Calu3 (cell line): Measurements from ENCODE around the gene RGSL1. TPM values are rescaled to one million over a fixed set of nuclear protein-coding genes. Genes with fewer than 3 reads are reported as not detected.
A peak's percentile ranks its signal among the peaks of the same experiment; 100 is the strongest.

ENCODE experiments used
- BruUV-seq: library from RNA; stranded (reverse); fragments of 400-500 nt; replicated peaks from 2 replicates; lab custom pipeline; 2021; lab: Mats Ljungman, UMichigan
- CTCF ChIA-PET: fragments of 300-600 bp; sonication (Branson Sonifier 250); formaldehyde crosslinking; loops from one replicate; lab custom pipeline; 2022; ENCODE audit warnings: antibody characterized with exemption; lab: Charles Lee
- DNase-seq: peaks from one replicate; pipeline ENCODE4 v3.0.0; 2022
- H3K27ac Mint-ChIP-seq: one replicate; pipeline ENCODE4 v1.8.0; 2022; ENCODE audit warnings: mixed read lengths; ENCODE audit not compliant: unreplicated experiment
- H3K27me3 Mint-ChIP-seq: one replicate; pipeline ENCODE4 v1.8.0; 2022; ENCODE audit warnings: mixed read lengths; ENCODE audit not compliant: unreplicated experiment
- H3K36me3 Mint-ChIP-seq: one replicate; pipeline ENCODE4 v1.8.0; 2022; ENCODE audit warnings: mild to moderate bottlenecking, moderate library complexity, mixed read lengths; ENCODE audit not compliant: insufficient read depth, unreplicated experiment
- H3K4me1 Mint-ChIP-seq: one replicate; pipeline ENCODE4 v1.8.0; 2022; ENCODE audit warnings: mild to moderate bottlenecking, low read depth, mixed read lengths; ENCODE audit not compliant: unreplicated experiment
- H3K4me3 Mint-ChIP-seq: one replicate; pipeline ENCODE4 v1.8.0; 2022; ENCODE audit warnings: mild to moderate bottlenecking, low read depth, moderate library complexity, mixed read lengths; ENCODE audit not compliant: unreplicated experiment
- H3K9me3 Mint-ChIP-seq: one replicate; pipeline ENCODE4 v1.8.0; 2022; ENCODE audit warnings: low read depth, mixed read lengths; ENCODE audit not compliant: unreplicated experiment
- intact Hi-C: fragments of 100-400 bp; cut with micrococcal nuclease; formaldehyde crosslinking; loops from one replicate; pipeline ENCODE4 v1.10.0; 2022; ENCODE audit not compliant: unreplicated experiment
- total RNA-seq: library from RNA; stranded (reverse); gene quantifications from 2 replicates; pipeline ENCODE4 v1.2.3, GENCODE V29; 2022
- TF ChIP-seq, protein P1 (sequence below): fragments of 200-600 bp; IDR thresholded peaks from one replicate; pipeline ENCODE4 v1.8.0; 2022; ENCODE audit warnings: antibody characterized with exemption; ENCODE audit not compliant: unreplicated experiment

Gene RGSL1
- total RNA-seq, 1 experiment from 2014 or later, result not detected

DNA sequence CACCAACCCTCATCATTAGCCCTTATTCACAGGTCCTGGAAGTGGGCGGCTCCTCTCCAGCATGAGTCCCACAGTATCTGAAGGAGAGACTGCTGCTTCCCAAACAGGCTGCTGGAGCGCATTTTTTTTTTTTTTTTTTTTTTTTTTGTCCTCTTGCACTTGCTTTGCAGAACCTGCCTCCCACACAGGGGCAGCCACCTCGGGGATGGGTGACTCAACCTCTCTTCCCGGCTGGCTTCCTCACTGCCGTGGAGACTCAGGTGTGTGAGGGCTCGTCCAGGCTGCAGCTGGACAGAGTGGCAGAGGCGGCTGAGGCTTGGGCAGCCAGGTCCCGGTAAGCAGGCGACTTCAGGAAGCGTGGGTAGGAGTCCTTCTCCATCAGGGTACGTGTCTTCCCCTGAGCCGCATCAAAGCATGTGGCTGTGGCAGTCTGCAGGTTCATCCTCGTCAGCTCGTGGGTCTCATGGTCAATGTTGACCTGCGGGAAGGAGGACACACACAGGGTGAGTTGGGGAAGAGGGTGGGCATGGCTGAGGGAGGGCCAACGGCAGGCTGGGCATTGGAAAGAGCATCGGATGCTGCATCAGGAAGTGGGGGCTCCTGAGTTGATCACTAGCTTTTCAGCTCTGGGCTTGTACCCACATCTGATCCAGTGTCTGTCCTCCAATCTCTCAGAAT lies 150.2 kb downstream of the RGSL1 start:
- Mint-ChIP-seq H3K4me1 (no peaks in the 10 kb centered on the region), H3K9me3 (no peaks in the 10 kb centered on the region), H3K27ac (no peak overlapping the region), H3K36me3 (peaks cover 15% of the 10 kb centered on the region), H3K4me3 (no peak overlapping the region), H3K27me3 (peaks cover 21% of the 10 kb centered on the region)
- CTCF ChIA-PET, result interaction anchor here (14.5 kb wide), 1 partner anchor 184 kb away, joined by 226 read pairs; no protein-coding TSS in a partner anchor
- TF ChIP-seq, protein P1, sequence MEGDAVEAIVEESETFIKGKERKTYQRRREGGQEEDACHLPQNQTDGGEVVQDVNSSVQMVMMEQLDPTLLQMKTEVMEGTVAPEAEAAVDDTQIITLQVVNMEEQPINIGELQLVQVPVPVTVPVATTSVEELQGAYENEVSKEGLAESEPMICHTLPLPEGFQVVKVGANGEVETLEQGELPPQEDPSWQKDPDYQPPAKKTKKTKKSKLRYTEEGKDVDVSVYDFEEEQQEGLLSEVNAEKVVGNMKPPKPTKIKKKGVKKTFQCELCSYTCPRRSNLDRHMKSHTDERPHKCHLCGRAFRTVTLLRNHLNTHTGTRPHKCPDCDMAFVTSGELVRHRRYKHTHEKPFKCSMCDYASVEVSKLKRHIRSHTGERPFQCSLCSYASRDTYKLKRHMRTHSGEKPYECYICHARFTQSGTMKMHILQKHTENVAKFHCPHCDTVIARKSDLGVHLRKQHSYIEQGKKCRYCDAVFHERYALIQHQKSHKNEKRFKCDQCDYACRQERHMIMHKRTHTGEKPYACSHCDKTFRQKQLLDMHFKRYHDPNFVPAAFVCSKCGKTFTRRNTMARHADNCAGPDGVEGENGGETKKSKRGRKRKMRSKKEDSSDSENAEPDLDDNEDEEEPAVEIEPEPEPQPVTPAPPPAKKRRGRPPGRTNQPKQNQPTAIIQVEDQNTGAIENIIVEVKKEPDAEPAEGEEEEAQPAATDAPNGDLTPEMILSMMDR, result no peak
- BruUV-seq, result no TSS peak
- DNase-seq, result no peak
- intact Hi-C loops, result no loop called here

DNA sequence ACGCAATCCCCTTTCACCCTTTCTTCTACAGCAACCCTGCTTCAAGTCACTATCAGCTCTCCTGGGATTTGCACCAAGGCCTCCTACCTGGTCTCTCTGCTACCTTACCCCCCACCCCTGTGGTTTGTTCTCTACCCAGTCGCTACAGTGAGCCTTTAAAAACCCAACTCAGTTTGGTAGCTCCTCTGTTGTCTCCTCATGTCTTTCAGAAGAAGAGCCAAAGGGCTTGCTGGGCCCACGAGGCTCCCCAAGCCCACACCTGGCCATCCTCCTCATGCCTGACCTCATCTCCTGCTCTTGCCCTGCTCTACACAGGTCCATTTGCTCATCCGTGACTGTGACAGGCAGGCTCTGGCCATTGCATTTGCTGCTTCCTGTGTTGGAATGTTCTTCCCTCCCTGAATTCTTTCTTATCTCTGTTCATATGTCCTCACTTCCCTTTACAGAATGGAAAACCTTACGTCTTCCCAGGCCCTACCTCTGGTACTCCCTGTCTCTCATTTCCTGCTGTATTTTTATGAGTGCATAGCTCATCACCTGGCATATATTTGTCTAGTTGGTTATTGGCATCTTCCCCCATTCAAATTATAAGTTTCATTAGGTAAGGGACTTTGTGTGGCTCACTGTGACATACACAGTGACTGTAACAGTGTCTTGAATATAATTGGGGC lies 150.9 kb downstream of the RGSL1 start:
- CTCF ChIA-PET, result interaction anchor here (0.7 to 14.5 kb wide), 6 partner anchors 8 to 184 kb away, joined by 3 to 226 read pairs (median 4); partner anchors contain the start of gene RGS8
- Mint-ChIP-seq H3K36me3 (peaks cover 15% of the 10 kb centered on the region), H3K9me3 (no peaks in the 10 kb centered on the region), H3K4me1 (no peaks in the 10 kb centered on the region), H3K27ac (no peak overlapping the region), H3K4me3 (no peak overlapping the region), H3K27me3 (peaks cover 20% of the 10 kb centered on the region)
- no peak for DNase-seq
- TF ChIP-seq, protein P1, result no peak
- intact Hi-C loops, result loop anchor here (1.0 kb wide), 1 partner anchor 183 kb away; no protein-coding TSS in a partner anchor
- no TSS peak for BruUV-seq

DNA sequence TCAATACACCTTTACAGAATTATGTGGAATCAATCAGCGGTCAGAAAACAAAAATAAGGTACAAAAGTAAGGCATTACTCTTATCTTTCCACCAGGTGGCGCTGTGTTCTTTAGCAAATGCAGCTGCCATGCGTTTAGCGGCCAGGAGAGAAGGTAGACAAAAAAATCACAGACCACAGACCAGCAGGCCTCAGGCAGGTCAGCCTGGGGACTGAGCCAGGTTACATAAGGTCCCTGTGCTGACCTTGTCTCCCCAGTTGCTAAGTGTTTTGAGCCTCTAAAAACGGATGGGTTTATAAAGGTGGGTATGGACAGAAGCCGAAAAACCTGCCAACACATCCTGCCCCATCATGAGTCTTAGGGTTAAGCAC lies 151.5 kb downstream of the RGSL1 start:
- Mint-ChIP-seq H3K4me1 (no peaks in the 10 kb centered on the region), H3K9me3 (no peaks in the 10 kb centered on the region), H3K27me3 (peaks cover 15% of the 10 kb centered on the region), H3K36me3 (peaks cover 15% of the 10 kb centered on the region), H3K4me3 (no peak overlapping the region), H3K27ac (no peak overlapping the region)
- no TSS peak for BruUV-seq
- DNase-seq, result peak; percentile 76
- intact Hi-C loops, result loop anchor here (1.0 kb wide), 1 partner anchor 183 kb away; no protein-coding TSS in a partner anchor
- CTCF ChIA-PET, result interaction anchor here (0.6 to 14.5 kb wide), 7 partner anchors 9 to 183 kb away, joined by 3 to 226 read pairs (median 4); partner anchors contain the start of gene RGS8
- TF ChIP-seq, protein P1, result peak; percentile 76

DNA sequence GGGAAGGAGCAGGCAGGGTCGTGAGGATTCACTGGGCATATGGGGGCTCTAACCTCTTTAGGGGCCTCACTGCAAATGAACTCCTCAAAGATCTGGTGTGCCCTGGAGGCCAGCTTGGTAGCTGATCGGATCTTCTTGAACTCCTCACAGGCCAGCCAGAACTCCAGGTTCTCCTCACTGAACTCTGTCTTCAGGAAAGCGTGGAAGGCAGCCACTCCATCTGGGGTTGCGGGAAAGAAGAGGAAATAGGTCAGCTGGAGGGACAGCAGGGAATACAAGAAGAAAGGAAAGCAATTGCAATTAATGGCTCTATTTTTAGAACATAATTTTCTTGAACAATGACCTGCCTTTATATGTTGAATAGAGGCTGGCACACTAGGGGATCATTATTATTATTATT lies 152.0 kb downstream of the RGSL1 start:
- no peak overlapping the region for H3K4me3 Mint-ChIP-seq

More for the DNA sequence above, 152.0 kb downstream of the RGSL1 start:
- Mint-ChIP-seq H3K27ac (no peak overlapping the region), H3K27me3 (peaks cover 15% of the 10 kb centered on the region), H3K36me3 (peaks cover 15% of the 10 kb centered on the region), H3K9me3 (no peaks in the 10 kb centered on the region), H3K4me1 (no peaks in the 10 kb centered on the region)
- no peak for DNase-seq
- CTCF ChIA-PET, result interaction anchor here (0.6 to 14.5 kb wide), 5 partner anchors 30 to 183 kb away, joined by 3 to 226 read pairs (median 3); no protein-coding TSS in a partner anchor
- TF ChIP-seq, protein P1, result no peak
- intact Hi-C loops, result loop anchor here (1.0 kb wide), 1 partner anchor 182 kb away; no protein-coding TSS in a partner anchor
- no TSS peak for BruUV-seq
